Measurements from ENCODE around the gene OR1Q1.
"Not testable (repeated sequence)": the region's sequence is repeated elsewhere in the genome, so short reads cannot be mapped to it uniquely, and the experiment has no call there.

Gene OR1Q1

GRCh38 chr9:122580360-122580759 lies 34.2 kb upstream of the OR1Q1 start:
- no peak overlapping the region for H3K14ac ChIP-seq (ENCODE audit: low read length in 2 of 2)
- H3K79me1 ChIP-seq (replicated peaks; ENCODE audit: low read length, poor library complexity, severe bottlenecking): no peaks in the 10 kb centered on the region
- H2BK12ac ChIP-seq (ENCODE audit: low read length in 2 of 2): no peak overlapping the region
- no peak for DNase-seq
- H3K27me3 ChIP-seq (ENCODE audit: control insufficient read depth in 1 of 2, insufficient read depth in 1 of 2, low read length in 2 of 2): no peaks in the 10 kb centered on the region
- 92% methylated on average over 2 of the region's 3 CpGs for WGBS
- H2BK5ac ChIP-seq (ENCODE audit: low read depth, low read length, poor library complexity, severe bottlenecking): no peak overlapping the region
- no peaks in the 10 kb centered on the region for H3K36me3 ChIP-seq (ENCODE audit: control insufficient read depth in 1 of 2, insufficient read depth in 2 of 2, low read depth in 1 of 2, low read length in 2 of 2)
- no peak overlapping the region for H2AK5ac ChIP-seq (ENCODE audit: low read length, severe bottlenecking)
- H3K4me1 ChIP-seq (ENCODE audit: control insufficient read depth, insufficient read depth, low read depth, low read length): no peaks in the 10 kb centered on the region
- H3K4me3 ChIP-seq (ENCODE audit: insufficient read depth in 1 of 2, low read depth in 1 of 2, low read length in 2 of 2): no peak overlapping the region
- H3K4ac ChIP-seq (ENCODE audit: low read depth in 1 of 2, low read length in 2 of 2): no peak overlapping the region
- H3K18ac ChIP-seq (ENCODE audit: low read depth in 1 of 2, low read length in 2 of 2): no peak overlapping the region
- H3K27ac ChIP-seq (ENCODE audit: low read length, poor library complexity, severe bottlenecking): no peak overlapping the region
- H3K23ac ChIP-seq (ENCODE audit: low read length in 2 of 2): no peak overlapping the region
- H2BK15ac ChIP-seq (ENCODE audit: low read depth, poor library complexity, severe bottlenecking): no peak overlapping the region
- no peak overlapping the region for H3K4me2 ChIP-seq (ENCODE audit: low read length, poor library complexity, severe bottlenecking)
- no peak overlapping the region for H4K8ac ChIP-seq (ENCODE audit: low read length)
- no peak overlapping the region for H3K9ac ChIP-seq (ENCODE audit: low read length)
- no peak overlapping the region for H4K91ac ChIP-seq (ENCODE audit: low read length)
- H3K9me3 ChIP-seq (ENCODE audit: control insufficient read depth, low read length): peaks cover 9% of the 10 kb centered on the region
- H2AFZ ChIP-seq (ENCODE audit: low read depth, low read length): no peak overlapping the region
- H2BK120ac ChIP-seq (ENCODE audit: low read depth, low read length): no peak overlapping the region

- H3K18ac ChIP-seq (ENCODE audit: low read depth in 1 of 2, low read length in 2 of 2); H2BK12ac ChIP-seq (ENCODE audit: low read length in 2 of 2); H4K91ac ChIP-seq (ENCODE audit: low read length); H3K4me1 ChIP-seq (ENCODE audit: control insufficient read depth, insufficient read depth, low read depth, low read length); H3K4ac ChIP-seq (ENCODE audit: low read depth in 1 of 2, low read length in 2 of 2); H3K23ac ChIP-seq (ENCODE audit: low read length in 2 of 2); H3K4me3 ChIP-seq (ENCODE audit: insufficient read depth in 1 of 2, low read depth in 1 of 2, low read length in 2 of 2); H2BK120ac ChIP-seq (ENCODE audit: low read depth, low read length); H3K4me2 ChIP-seq (ENCODE audit: low read length, poor library complexity, severe bottlenecking); H3K36me3 ChIP-seq (ENCODE audit: control insufficient read depth in 1 of 2, insufficient read depth in 2 of 2, low read depth in 1 of 2, low read length in 2 of 2); H3K27ac ChIP-seq (ENCODE audit: low read length, poor library complexity, severe bottlenecking); DNase-seq; H2AFZ ChIP-seq (ENCODE audit: low read depth, low read length); H2BK15ac ChIP-seq (ENCODE audit: low read depth, poor library complexity, severe bottlenecking); H3K27me3 ChIP-seq (ENCODE audit: control insufficient read depth in 1 of 2, insufficient read depth in 1 of 2, low read length in 2 of 2); H2BK5ac ChIP-seq (ENCODE audit: low read depth, low read length, poor library complexity, severe bottlenecking); H2AK5ac ChIP-seq (ENCODE audit: low read length, severe bottlenecking); H3K9ac ChIP-seq (ENCODE audit: low read length); H4K8ac ChIP-seq (ENCODE audit: low read length); H3K9me3 ChIP-seq (ENCODE audit: control insufficient read depth, low read length); H3K14ac ChIP-seq (ENCODE audit: low read length in 2 of 2); H3K79me1 ChIP-seq (replicated peaks; ENCODE audit: low read length, poor library complexity, severe bottlenecking): not testable (repeated sequence)
- WGBS: 79% methylated on average over 8 of the region's 8 CpGs
These were observed 31.3 kb upstream of the OR1Q1 start, which contains the start of gene OR1L8 for GRCh38 chr9:122583284-122583683. Gene OR1L8 (minus strand): TSS chr9:122583384. CDS start chr9:122568477, 14,907 bp downstream.

- Histone ChIP-seq H3K4me1 (ENCODE audit: control insufficient read depth, insufficient read depth, low read depth, low read length) (no peaks in the 10 kb centered on the region), H2BK5ac (ENCODE audit: low read depth, low read length, poor library complexity, severe bottlenecking) (no peak overlapping the region), H3K4me3 (ENCODE audit: insufficient read depth in 1 of 2, low read depth in 1 of 2, low read length in 2 of 2) (no peak overlapping the region), H3K9ac (ENCODE audit: low read length) (no peak overlapping the region), H3K23ac (ENCODE audit: low read length in 2 of 2) (no peak overlapping the region), H3K79me1 (replicated peaks; ENCODE audit: low read length, poor library complexity, severe bottlenecking) (no peaks in the 10 kb centered on the region), H2AFZ (ENCODE audit: low read depth, low read length) (no peak overlapping the region), H3K4ac (ENCODE audit: low read depth in 1 of 2, low read length in 2 of 2) (no peak overlapping the region), H3K27ac (ENCODE audit: low read length, poor library complexity, severe bottlenecking) (no peak overlapping the region), H2BK15ac (ENCODE audit: low read depth, poor library complexity, severe bottlenecking) (no peak overlapping the region), H2AK5ac (ENCODE audit: low read length, severe bottlenecking) (no peak overlapping the region), H3K14ac (ENCODE audit: low read length in 2 of 2) (no peak overlapping the region), H3K36me3 (ENCODE audit: control insufficient read depth in 1 of 2, insufficient read depth in 2 of 2, low read depth in 1 of 2, low read length in 2 of 2) (no peaks in the 10 kb centered on the region), H2BK120ac (ENCODE audit: low read depth, low read length) (no peak overlapping the region), H3K9me3 (ENCODE audit: control insufficient read depth, low read length) (peaks cover 12% of the 10 kb centered on the region), H3K27me3 (ENCODE audit: control insufficient read depth in 1 of 2, insufficient read depth in 1 of 2, low read length in 2 of 2) (no peaks in the 10 kb centered on the region), H2BK12ac (ENCODE audit: low read length in 2 of 2) (no peak overlapping the region), H3K18ac (ENCODE audit: low read depth in 1 of 2, low read length in 2 of 2) (no peak overlapping the region), H4K91ac (ENCODE audit: low read length) (no peak overlapping the region), H4K8ac (ENCODE audit: low read length) (no peak overlapping the region), H3K4me2 (ENCODE audit: low read length, poor library complexity, severe bottlenecking) (no peak overlapping the region)
- no peak for DNase-seq
- 40% methylated on average over 1 of the region's 1 CpG for WGBS
These were observed 8.8 kb upstream of the OR1Q1 start for GRCh38 chr9:122605691-122606090.

DNA sequence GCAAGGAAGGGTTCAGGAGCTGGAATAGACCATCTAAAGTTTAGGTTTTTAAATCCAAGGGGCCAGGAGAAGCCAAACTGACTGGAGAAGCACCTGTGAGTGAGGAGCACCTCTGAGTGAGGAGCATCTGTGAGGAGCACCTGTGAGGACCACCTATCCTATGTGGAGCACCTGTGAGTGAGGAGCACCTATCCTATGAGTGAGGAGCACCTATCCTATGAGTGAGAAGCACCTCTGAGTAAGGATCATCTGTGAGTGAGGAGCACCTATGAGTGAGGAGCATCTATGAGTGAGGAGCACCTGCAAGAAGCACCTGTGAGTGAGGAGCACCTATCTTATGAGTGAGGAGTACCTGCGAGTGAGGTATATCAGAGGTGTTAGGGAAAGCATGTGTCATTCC lies 8.0 kb upstream of the OR1Q1 start:
- Histone ChIP-seq H2BK15ac (ENCODE audit: low read depth, poor library complexity, severe bottlenecking) (no peak overlapping the region), H3K14ac (ENCODE audit: low read length in 2 of 2) (no peak overlapping the region), H4K8ac (ENCODE audit: low read length) (no peak overlapping the region), H3K23ac (ENCODE audit: low read length in 2 of 2) (no peak overlapping the region), H4K91ac (ENCODE audit: low read length) (no peak overlapping the region), H3K4me2 (ENCODE audit: low read length, poor library complexity, severe bottlenecking) (no peak overlapping the region), H2BK120ac (ENCODE audit: low read depth, low read length) (no peak overlapping the region), H3K4ac (ENCODE audit: low read depth in 1 of 2, low read length in 2 of 2) (no peak overlapping the region), H2AK5ac (ENCODE audit: low read length, severe bottlenecking) (no peak overlapping the region), H3K27me3 (ENCODE audit: control insufficient read depth in 1 of 2, insufficient read depth in 1 of 2, low read length in 2 of 2) (no peaks in the 10 kb centered on the region), H3K79me1 (replicated peaks; ENCODE audit: low read length, poor library complexity, severe bottlenecking) (no peaks in the 10 kb centered on the region), H3K4me3 (ENCODE audit: insufficient read depth in 1 of 2, low read depth in 1 of 2, low read length in 2 of 2) (no peak overlapping the region), H3K9ac (ENCODE audit: low read length) (no peak overlapping the region), H3K4me1 (ENCODE audit: control insufficient read depth, insufficient read depth, low read depth, low read length) (no peaks in the 10 kb centered on the region), H3K27ac (ENCODE audit: low read length, poor library complexity, severe bottlenecking) (no peak overlapping the region), H3K36me3 (ENCODE audit: control insufficient read depth in 1 of 2, insufficient read depth in 2 of 2, low read depth in 1 of 2, low read length in 2 of 2) (no peaks in the 10 kb centered on the region), H3K9me3 (ENCODE audit: control insufficient read depth, low read length) (peaks cover 12% of the 10 kb centered on the region), H2BK12ac (ENCODE audit: low read length in 2 of 2) (no peak overlapping the region), H2AFZ (ENCODE audit: low read depth, low read length) (no peak overlapping the region), H3K18ac (ENCODE audit: low read depth in 1 of 2, low read length in 2 of 2) (no peak overlapping the region), H2BK5ac (ENCODE audit: low read depth, low read length, poor library complexity, severe bottlenecking) (no peak overlapping the region)
- 78% methylated on average over 1 of the region's 1 CpG for WGBS
- no peak for DNase-seq

Measured in mesenchymal stem cell (in vitro differentiated cells and primary cell).